GM19468 (cell line): ENCODE measurements around the gene SMURF2.

Experiments used
- ATAC-seq: cut with Tn5 transposase; IDR thresholded peaks from one replicate; pipeline ENCODE4 v1.9.1; 2021; ENCODE audit warnings: mild to moderate bottlenecking, moderate library complexity, moderate number of reproducible peaks; ENCODE audit not compliant: unreplicated experiment; ENCODE audit errors: extremely low read depth

Gene SMURF2

GRCh38 chr17:64506576-64507412 is 155.3 kb downstream of the SMURF2 start, which contains the start of gene CEP95:
TSS of gene CEP95 (plus strand) at chr17:64506977. CDS start at chr17:64507098, 121 bp downstream.
- ATAC-seq, result peak; percentile 40

- peak; percentile 46 for ATAC-seq
Observed at GRCh38 chr17:64506201-64506575, 155.9 kb downstream of the SMURF2 start, which contains the start of gene DDX5. TSS of gene DDX5 (minus strand) at chr17:64506289. CDS start at chr17:64506119, 170 bp downstream.

- no peak for ATAC-seq
Observed at GRCh38 chr17:64505340-64506200, 156.5 kb downstream of the SMURF2 start.

- no peak for ATAC-seq
Observed at GRCh38 chr17:64504769-64505339, 157.3 kb downstream of the SMURF2 start.

GRCh38 chr17:64503821-64504768 is 158.0 kb downstream of the SMURF2 start:
- no peak for ATAC-seq

DNA sequence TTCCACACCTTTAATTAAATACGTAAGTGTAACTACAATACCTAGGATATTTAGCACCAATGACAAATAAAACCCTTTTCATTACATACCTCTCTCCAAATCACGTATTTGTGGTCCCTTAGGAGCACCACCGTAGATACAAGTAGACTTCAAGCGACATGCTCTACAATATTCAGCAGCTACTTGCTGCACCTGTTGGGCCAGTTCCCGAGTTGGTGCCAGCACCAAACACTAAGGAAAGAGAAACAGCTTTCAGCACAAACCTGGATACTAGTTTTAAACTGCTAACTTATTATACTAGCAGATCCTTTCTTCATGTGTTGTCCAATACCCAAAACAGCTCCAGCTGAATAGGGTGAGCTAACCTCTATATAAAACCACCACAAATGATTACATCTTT is 158.8 kb downstream of the SMURF2 start:
- no peak for ATAC-seq

GRCh38 chr17:64502809-64503208 is 159.3 kb downstream of the SMURF2 start:
- ATAC-seq, result no peak

- ATAC-seq, result no peak
Observed at GRCh38 chr17:64502021-64502420, 160.1 kb downstream of the SMURF2 start.

- ATAC-seq, result no peak
Observed at GRCh38 chr17:64500862-64501765, 161.0 kb downstream of the SMURF2 start.

DNA sequence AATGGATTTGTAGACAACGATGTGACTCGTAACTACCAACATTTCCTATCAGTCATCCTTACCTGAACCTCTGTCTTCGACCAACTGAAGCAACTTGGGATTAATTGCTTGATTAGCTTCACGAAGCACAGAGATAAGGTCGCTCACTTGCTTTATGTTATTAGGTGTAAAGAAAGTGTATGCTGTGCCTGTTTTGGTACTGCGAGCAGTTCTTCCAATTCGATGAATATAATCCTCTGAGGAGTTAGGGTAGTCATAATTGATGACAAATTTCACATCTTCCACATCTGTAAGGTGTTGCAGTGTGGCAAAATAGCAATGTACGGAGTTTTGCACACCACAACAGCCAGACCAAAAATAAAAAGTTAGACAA is 161.6 kb downstream of the SMURF2 start:
- no peak for ATAC-seq

DNA sequence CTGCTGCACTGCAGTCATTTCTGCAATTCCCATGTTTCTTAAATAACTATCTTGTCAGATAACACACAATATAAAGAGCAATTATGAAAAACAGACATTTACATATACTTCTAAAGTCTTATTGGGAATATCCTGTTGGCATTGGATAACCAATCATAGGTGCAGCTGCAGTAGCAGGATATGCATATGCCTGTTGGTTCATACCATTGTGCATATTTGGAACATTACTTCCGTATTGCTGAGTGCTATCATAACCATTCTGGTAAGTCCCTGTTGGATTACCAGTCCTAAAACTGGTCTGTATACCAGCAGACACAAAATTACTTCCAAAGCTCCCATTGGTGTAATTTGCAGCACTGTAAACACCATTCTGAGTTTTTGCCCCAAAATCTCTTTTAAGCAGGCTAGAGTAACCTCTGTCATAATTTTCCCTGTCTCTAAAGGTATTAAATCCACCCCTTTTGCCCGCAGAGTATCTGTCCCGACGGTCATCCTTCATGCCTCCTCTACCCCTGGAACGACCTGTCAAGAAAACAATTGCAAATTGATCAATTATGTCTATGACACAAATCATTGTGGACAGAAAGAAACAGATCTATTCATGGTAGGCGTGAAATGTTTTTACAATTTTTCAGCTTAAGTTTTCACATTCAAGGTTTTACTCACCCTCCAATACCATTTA is 162.2 kb downstream of the SMURF2 start:
- ATAC-seq, result no peak

- ATAC-seq, result no peak
Observed at GRCh38 chr17:64498308-64499203, 163.6 kb downstream of the SMURF2 start.

DNA sequence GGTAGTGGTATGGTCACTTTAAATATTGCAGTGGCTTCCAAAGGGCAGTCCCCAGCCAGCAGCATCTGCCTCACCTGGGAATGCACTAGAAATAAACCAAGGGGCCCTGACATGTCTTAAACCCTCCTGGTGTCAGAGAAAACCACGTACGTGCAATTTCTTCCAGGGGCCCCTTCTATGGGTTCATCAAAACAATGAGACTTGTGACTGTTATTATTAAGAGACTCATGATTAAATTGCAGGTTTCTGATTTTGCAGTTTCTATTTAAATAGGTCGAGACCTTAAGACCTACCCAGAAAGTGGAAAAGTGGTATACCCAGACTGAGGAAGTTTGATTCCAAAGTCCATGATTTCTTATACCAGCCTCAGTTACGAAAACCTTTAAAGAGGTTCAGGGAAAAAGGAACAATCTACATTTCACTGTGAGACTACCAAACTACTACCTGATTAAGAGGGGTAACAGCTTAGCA is 164.5 kb downstream of the SMURF2 start:
- ATAC-seq, result no peak

- ATAC-seq, result peak; percentile 59
Observed at GRCh38 chr17:64496786-64497564, 165.1 kb downstream of the SMURF2 start, which contains the start of gene POLG2. TSS of gene POLG2 (minus strand) at chr17:64497054. CDS start at chr17:64496968, 86 bp downstream.

GRCh38 chr17:64496348-64496785 is 165.7 kb downstream of the SMURF2 start:
- no peak for ATAC-seq
